H1 (cell line): ENCODE measurements around the gene RSPO3. TPM values are rescaled to one million over a fixed set of nuclear protein-coding genes. Genes with fewer than 3 reads are reported as not detected.

Experiments
- CTCF ChIA-PET: fragments of 300-600 bp; sonication (Branson Sonifier 250); formaldehyde crosslinking; loops from one replicate; lab custom pipeline; 2021; ENCODE audit not compliant: partially characterized antibody; lab: Charles Lee
- POLR2A ChIA-PET: fragments of 300-600 bp; sonication (Branson Sonifier 250); formaldehyde crosslinking; loops from one replicate; lab custom pipeline; 2021; ENCODE audit warnings: inconsistent platforms; ENCODE audit not compliant: partially characterized antibody; lab: Charles Lee
- DNase-seq, 2 experiments: peaks; one replicate each; pipeline versions ENCODE4 v3.0.0 to v3.0.0-alpha.2; 2010 to 2022; ENCODE audit warnings: low spot score in 2 of 2, low read depth in 1 of 2, mixed read lengths in 1 of 2
- FAIRE-seq: peaks from 2 replicates; lab custom pipeline; 2011; peaks lifted over from hg19 to GRCh38; lab: Jason Lieb, UNC
- H2AFZ ChIP-seq: 2 replicates; pipeline ENCODE4 v1.8.1; 2012; ENCODE audit warnings: low read length, inconsistent platforms
- H2AK5ac ChIP-seq: 2 replicates; pipeline ENCODE4 v1.6.1; 2013; ENCODE audit warnings: low read depth, low read length
- H2BK120ac ChIP-seq: replicated peaks from 2 replicates; pipeline ENCODE3; 2013; ENCODE audit warnings: low read depth, low read length, inconsistent platforms
- H2BK12ac ChIP-seq: 2 replicates; pipeline ENCODE4 v1.6.1; 2013; ENCODE audit warnings: low read depth, low read length
- H2BK15ac ChIP-seq: 2 replicates; pipeline ENCODE4 v1.6.1; 2013; ENCODE audit warnings: low read length
- H2BK20ac ChIP-seq: 2 replicates; pipeline ENCODE4 v1.6.1; 2013; ENCODE audit warnings: low read length
- H2BK5ac ChIP-seq: 2 replicates; pipeline ENCODE4 v1.6.1; 2013; ENCODE audit warnings: low read depth, low read length
- H3K14ac ChIP-seq: 2 replicates; pipeline ENCODE4 v1.6.1; 2013; ENCODE audit warnings: inconsistent platforms; ENCODE audit not compliant: insufficient read length
- H3K18ac ChIP-seq: 2 replicates; pipeline ENCODE4 v1.6.1; 2013; ENCODE audit warnings: low read length; ENCODE audit errors: extremely low read depth
- H3K23ac ChIP-seq: 2 replicates; pipeline ENCODE4 v1.6.1; 2013; ENCODE audit warnings: inconsistent platforms; ENCODE audit not compliant: insufficient read length
- H3K23me2 ChIP-seq: 2 replicates; pipeline ENCODE4 v1.6.1; 2013; ENCODE audit warnings: low read depth, low read length
- H3K27ac ChIP-seq: 2 replicates; pipeline ENCODE4 v1.6.1; 2011; ENCODE audit warnings: low read depth, low read length, inconsistent platforms
- H3K27me3 ChIP-seq, 4 experiments: replicated peaks in 1 of 4; 1 replicate in 1 of 4; 2 replicates in 3 of 4; pipeline versions ENCODE4 v1.6.1 to v1.8.1; 2011 to 2013; ENCODE audit warnings: low read length in 3 of 4, mild to moderate bottlenecking in 3 of 4, inconsistent platforms in 2 of 4, mixed read lengths in 2 of 4, moderate library complexity in 1 of 4; ENCODE audit not compliant: control insufficient read depth in 3 of 4, insufficient read depth in 3 of 4; ENCODE audit errors: extremely low read depth in 1 of 4
- H3K36me3 ChIP-seq, 4 experiments: 2 replicates each; pipeline versions ENCODE4 v1.6.1 to v1.8.1; 2011 to 2013; ENCODE audit warnings: mild to moderate bottlenecking in 4 of 4, low read length in 3 of 4, moderate library complexity in 2 of 4, control low read depth in 1 of 4, inconsistent platforms in 1 of 4; ENCODE audit not compliant: insufficient read depth in 4 of 4, control insufficient read depth in 2 of 4
- H3K4ac ChIP-seq: replicated peaks from 2 replicates; pipeline ENCODE3; 2013; ENCODE audit warnings: low read length, low read depth, mixed read lengths, inconsistent platforms; ENCODE audit not compliant: insufficient read length
- H3K4me1 ChIP-seq, 4 experiments: replicated peaks in 1 of 4; 1 replicate in 1 of 4; 2 replicates in 3 of 4; pipeline versions ENCODE4 v1.6.1 to v1.8.1; 2011 to 2013; ENCODE audit warnings: low read length in 3 of 4, inconsistent platforms in 2 of 4, mixed read lengths in 1 of 4; ENCODE audit not compliant: insufficient read depth in 4 of 4, control insufficient read depth in 3 of 4
- H3K4me2 ChIP-seq, 2 experiments: 2 replicates each; pipeline versions ENCODE4 v1.6.1 to v1.8.1; 2011 to 2013; ENCODE audit warnings: low read depth in 2 of 2, low read length in 2 of 2, control low read depth in 1 of 2, inconsistent platforms in 1 of 2, mild to moderate bottlenecking in 1 of 2; ENCODE audit not compliant: insufficient read depth in 1 of 2
- H3K4me3 ChIP-seq, 4 experiments: fragments of 200-600, 300-600 bp in 1 of 4; sonication (generic), shearing (Covaris generic), sonication (Bioruptor Twin) in 1 of 4; 2 replicates each; pipeline versions ENCODE4 v1.5.1 to v1.8.1; 2011 to 2016; ENCODE audit warnings: low read length in 4 of 4, low read depth in 3 of 4, control low read depth in 2 of 4, inconsistent platforms in 2 of 4, mild to moderate bottlenecking in 2 of 4, mixed read lengths in 1 of 4, moderate library complexity in 1 of 4; ENCODE audit not compliant: insufficient read depth in 2 of 4; ENCODE audit errors: extremely low read depth in 1 of 4
- H3K56ac ChIP-seq: replicated peaks from 2 replicates; pipeline ENCODE3; 2013; ENCODE audit warnings: low read depth, mild to moderate bottlenecking, mixed read lengths, low read length, inconsistent platforms; ENCODE audit not compliant: insufficient read length
- H3K79me1 ChIP-seq: 2 replicates; pipeline ENCODE4 v1.6.1; 2013; ENCODE audit warnings: low read depth, low read length, control low read depth
- H3K79me2 ChIP-seq, 2 experiments: 2 replicates each; pipeline versions ENCODE4 v1.6.1 to v1.8.1; 2012 to 2013; ENCODE audit warnings: low read length in 2 of 2, mild to moderate bottlenecking in 2 of 2, inconsistent platforms in 1 of 2; ENCODE audit not compliant: insufficient read depth in 2 of 2, control insufficient read depth in 1 of 2
- H3K9ac ChIP-seq, 4 experiments: replicated peaks in 1 of 4; 1 replicate in 1 of 4; 2 replicates in 3 of 4; pipeline versions ENCODE4 v1.6.1 to v1.8.1; 2011 to 2013; ENCODE audit warnings: low read depth in 3 of 4, low read length in 3 of 4, control low read depth in 2 of 4, mild to moderate bottlenecking in 2 of 4, moderate library complexity in 2 of 4, inconsistent platforms in 1 of 4; ENCODE audit errors: extremely low read depth in 1 of 4
- H3K9me3 ChIP-seq, 2 experiments: 2 replicates each; pipeline versions ENCODE4 v1.6.1 to v1.8.1; 2012 to 2013; ENCODE audit warnings: mild to moderate bottlenecking in 2 of 2, moderate library complexity in 2 of 2, control low read depth in 1 of 2, inconsistent platforms in 1 of 2, low read depth in 1 of 2, low read length in 1 of 2, mixed read lengths in 1 of 2; ENCODE audit not compliant: insufficient read depth in 2 of 2
- H4K20me1 ChIP-seq, 2 experiments: replicated peaks in 1 of 2; 2 replicates each; pipeline versions ENCODE3 to v1.8.1; 2011 to 2013; ENCODE audit warnings: inconsistent platforms in 2 of 2, low read length in 2 of 2, mild to moderate bottlenecking in 1 of 2; ENCODE audit not compliant: insufficient read depth in 2 of 2, control insufficient read depth in 1 of 2
- H4K5ac ChIP-seq: 2 replicates; pipeline ENCODE4 v1.6.1; 2013; ENCODE audit warnings: low read length, low read depth, mixed read lengths, inconsistent platforms; ENCODE audit not compliant: insufficient read length
- H4K8ac ChIP-seq: 2 replicates; pipeline ENCODE4 v1.8.0; 2013; ENCODE audit warnings: mild to moderate bottlenecking, moderate library complexity, low read length, inconsistent platforms; ENCODE audit not compliant: insufficient read depth; ENCODE audit errors: extremely low read depth
- H4K91ac ChIP-seq: replicated peaks from 2 replicates; pipeline ENCODE3; 2013; ENCODE audit warnings: low read length, mixed read lengths, inconsistent platforms; ENCODE audit not compliant: insufficient read length
- FOSL1 ChIP-seq: IDR thresholded peaks from 2 replicates; pipeline ENCODE4 v1.6.1; 2011; ENCODE audit warnings: mild to moderate bottlenecking, low read depth, low read length, moderate library complexity; ENCODE audit not compliant: insufficient read depth
- GABPA ChIP-seq: IDR thresholded peaks from 2 replicates; pipeline ENCODE4 v1.6.1; 2011; ENCODE audit warnings: mild to moderate bottlenecking, low read length, moderate library complexity, borderline replicate concordance; ENCODE audit not compliant: insufficient read depth
- WGBS, 2 experiments: shearing (Covaris generic) in 1 of 2; methylation state at CpG; one replicate each; pipeline versions ENCODE4 v1.1.6 to v1.1.7; 2013 to 2015; ENCODE audit warnings: low lambda C conversion rate in 2 of 2, mixed read lengths in 2 of 2, inconsistent platforms in 1 of 2, low coverage in 1 of 2, missing lambda C conversion rate in 1 of 2; ENCODE audit not compliant: insufficient replicate concordance in 2 of 2, insufficient coverage in 1 of 2, insufficient read length in 1 of 2; ENCODE audit errors: extremely low coverage in 1 of 2, missing lambda C conversion rate in 1 of 2; 5-methylcytosine and 5-hydroxymethylcytosine counted together
- polyA plus RNA-seq, 7 experiments: library from polyadenylated mRNA; depleted of rRNA in 3 of 7; stranded (reverse) in 5 of 7; unstranded in 2 of 7; fragments of >200 nt in 5 of 7; fragments of 200-250 nt in 2 of 7; gene quantifications; 1 replicate in 5 of 7; 2 replicates in 1 of 7; 4 replicates in 1 of 7; pipeline versions ENCODE4 v1.2.1 to v1.2.3, GENCODE V29; 2011 to 2013; ENCODE audit warnings: missing spikeins in 2 of 7, mixed read lengths in 2 of 7
- total RNA-seq: library from RNA; stranded (reverse); fragmentation: NEBNext Ultra II Directional; extraction: Animal tissue kit (Norgen Biotek cat#: 25700); gene quantifications from 2 replicates; pipeline ENCODE4 v1.2.1, GENCODE V29; 2021

Gene RSPO3
- total and polyA plus RNA-seq, 2 of the 8 experiments (the other 6 are each of a cell fraction or from before 2014, with no cell fraction given), result not detected

DNA sequence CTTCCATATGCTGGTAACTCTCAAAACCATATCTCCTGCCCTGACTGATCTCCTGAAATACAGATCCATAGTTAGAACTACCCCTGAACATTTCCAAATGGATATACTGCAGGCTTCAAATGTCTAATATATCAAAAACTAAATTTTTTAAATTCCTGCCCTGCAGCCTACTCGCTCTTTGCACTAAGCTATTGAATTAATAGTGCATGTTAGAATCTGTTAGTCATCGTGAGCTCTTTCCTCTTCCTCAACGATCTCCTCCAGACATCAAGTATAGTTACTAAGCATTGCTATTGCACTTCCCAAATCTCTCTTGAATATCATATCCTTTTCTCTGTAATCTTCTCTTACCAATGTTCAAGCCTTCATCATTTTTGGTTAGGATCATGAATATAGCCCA, 26.0 kb upstream of the RSPO3 start:
- Histone ChIP-seq H2BK12ac (no peak overlapping the region), H3K27ac (no peak overlapping the region), H3K23ac (no peak overlapping the region), H3K4me2 (no peak overlapping the region), H3K9ac (no peak overlapping the region), H2AFZ (no peak overlapping the region), H2BK120ac (no peak overlapping the region), H3K4me1 (peaks cover 0 to 3% (median 2%) of the 10 kb centered on the region in 4 experiments; a peak in 2 of 7 replicates), H3K18ac (no peak overlapping the region), H3K56ac (no peak overlapping the region), H3K36me3 (no peaks in the 10 kb centered on the region), H4K91ac (no peak overlapping the region), H3K23me2 (no peaks in the 10 kb centered on the region), H4K5ac (no peak overlapping the region), H2BK15ac (no peak overlapping the region), H3K79me1 (no peaks in the 10 kb centered on the region), H3K9me3 (no peaks in the 10 kb centered on the region), H3K4me3 (no peak overlapping the region), H4K8ac (no peak overlapping the region), H4K20me1 (no peaks in the 10 kb centered on the region), H3K14ac (no peak overlapping the region), H2BK5ac (no peak overlapping the region), H2BK20ac (no peak overlapping the region), H2AK5ac (no peak overlapping the region), H3K27me3 (no peaks in the 10 kb centered on the region), H3K79me2 (no peaks in the 10 kb centered on the region), H3K4ac (no peak overlapping the region)
- ChIA-PET POLR2A (no interaction called here), CTCF (interaction anchor here (0.6 to 1.1 kb wide), 3 partner anchors 8 to 732 kb away, joined by 3 to 4 read pairs (median 3); no protein-coding TSS in a partner anchor)
- FAIRE-seq (no peak), DNase-seq (no peak)
- 83% methylated on average over 3 of the region's 3 CpGs; no CpG with 5 or more reads in 1 of the 2 experiments for WGBS, 2 experiments
- TF ChIP-seq FOSL1 (no peak), GABPA (no peak)
